CD4-positive, alpha-beta memory T cell (primary cell): ENCODE results near the gene YLPM1. TPM values are rescaled to one million over a fixed set of nuclear protein-coding genes. Genes with fewer than 3 reads are reported as not detected.
A peak's percentile ranks its signal among the peaks of the same experiment; 100 is the strongest.

Experiments
- CTCF ChIA-PET: fragments of 350-600 bp; sonication (Branson Sonifier 250); formaldehyde crosslinking; loops from one replicate; lab custom pipeline; 2021; ENCODE audit warnings: inconsistent platforms; ENCODE audit not compliant: partially characterized antibody; lab: Charles Lee
- POLR2A ChIA-PET: fragments of 350-600 bp; sonication (Branson Sonifier 250); formaldehyde crosslinking; loops from one replicate; lab custom pipeline; 2021; ENCODE audit not compliant: partially characterized antibody; lab: Charles Lee
- DNase-seq, 5 donors: peaks; one replicate each; pipeline versions ENCODE4 v3.0.0 to v3.0.0-alpha.2; 2020 to 2022; ENCODE audit warnings: mixed read lengths in 1 of 5
- H3K27ac ChIP-seq: one replicate; pipeline ENCODE4 v1.7.0; 2013; ENCODE audit warnings: low read depth, low read length
- H3K27me3 ChIP-seq: 2 replicates; pipeline ENCODE4 v1.7.0; 2013; ENCODE audit warnings: mild to moderate bottlenecking, low read length, moderate library complexity; ENCODE audit not compliant: insufficient read depth
- H3K36me3 ChIP-seq: 2 replicates; pipeline ENCODE4 v1.7.0; 2013; ENCODE audit warnings: mild to moderate bottlenecking, low read length, moderate library complexity; ENCODE audit not compliant: insufficient read depth
- H3K4me1 ChIP-seq: 2 replicates; pipeline ENCODE4 v1.7.0; 2013; ENCODE audit warnings: mild to moderate bottlenecking, low read length, moderate library complexity; ENCODE audit not compliant: insufficient read depth
- H3K4me3 ChIP-seq, 2 donors: one replicate each; pipeline ENCODE4 v1.7.0; 2013; ENCODE audit warnings: low read length in 2 of 2, mild to moderate bottlenecking in 1 of 2
- H3K9me3 ChIP-seq, 2 donors: one replicate each; pipeline ENCODE4 v1.7.0; 2013; ENCODE audit warnings: low read length in 2 of 2, control low read depth in 1 of 2; ENCODE audit not compliant: control insufficient read depth in 1 of 2
- H3K27ac Mint-ChIP-seq, 7 donors: one replicate each; pipeline ENCODE4 v1.8.0; 2020 to 2021; ENCODE audit warnings: mixed read lengths in 7 of 7, mild to moderate bottlenecking in 6 of 7, inconsistent platforms in 3 of 7, moderate library complexity in 3 of 7
- H3K27me3 Mint-ChIP-seq, 2 donors: one replicate each; pipeline ENCODE4 v1.8.0; 2020 to 2021; ENCODE audit warnings: mixed read lengths in 2 of 2
- H3K36me3 Mint-ChIP-seq, 2 donors: one replicate each; pipeline ENCODE4 v1.8.0; 2020 to 2021; ENCODE audit warnings: mixed read lengths in 2 of 2, inconsistent platforms in 1 of 2, mild to moderate bottlenecking in 1 of 2
- H3K4me1 Mint-ChIP-seq, 4 donors: one replicate each; pipeline ENCODE4 v1.8.0; 2020 to 2021; ENCODE audit warnings: mixed read lengths in 4 of 4, mild to moderate bottlenecking in 1 of 4
- H3K4me3 Mint-ChIP-seq, 8 donors: one replicate each; pipeline ENCODE4 v1.8.0; 2020 to 2021; ENCODE audit warnings: mixed read lengths in 8 of 8, mild to moderate bottlenecking in 7 of 8, moderate library complexity in 6 of 8, inconsistent platforms in 3 of 8
- H3K9me3 Mint-ChIP-seq, 8 donors: one replicate each; pipeline ENCODE4 v1.8.0; 2020 to 2021; ENCODE audit warnings: mixed read lengths in 8 of 8, mild to moderate bottlenecking in 5 of 8, inconsistent platforms in 3 of 8, moderate library complexity in 1 of 8
- intact Hi-C: fragments of 100-400 bp; cut with micrococcal nuclease; formaldehyde crosslinking; loops from one replicate; pipeline ENCODE4 v1.15.1; 2023
- polyA plus RNA-seq, 2 donors: library from polyadenylated mRNA; unstranded; fragments of 300-500 nt; fragmentation: Illumina TruSeq; gene quantifications; one replicate each; pipeline ENCODE4 v1.2.3, GENCODE V29; 2021
- total RNA-seq, 2 experiments: library from RNA; stranded (reverse); gene quantifications; one replicate each; pipeline ENCODE4 v1.2.3, GENCODE V29; 2021

Gene YLPM1
- total and polyA plus RNA-seq, 4 experiments from 2014 or later: 2.5 to 90.3 (median 52.3) TPM

GRCh38 chr14:74836251-74836960 lies 73.3 kb downstream of the YLPM1 start:
- Mint-ChIP-seq H3K36me3 (peaks cover 0 to 17% of the 10 kb centered on the region in 2 donors), H3K4me1 (peaks cover 48 to 76% (median 57%) of the 10 kb centered on the region in 4 donors), H3K4me3 (peak overlapping the region in 6 of 8 donors; percentile 14 to 78 (median 48)), H3K27me3 (no peaks in the 10 kb centered on the region), H3K9me3 (no peaks in the 10 kb centered on the region), H3K27ac (peak overlapping the region; percentile 67 to 99 (median 96))
- Histone ChIP-seq H3K4me3 (no peak overlapping the region), H3K27ac (peak overlapping the region; percentile 65), H3K9me3 (no peaks in the 10 kb centered on the region), H3K4me1 (peaks cover 71% of the 10 kb centered on the region), H3K36me3 (no peaks in the 10 kb centered on the region), H3K27me3 (no peaks in the 10 kb centered on the region)
- ChIA-PET POLR2A (interaction anchor here (0.8 to 2.0 kb wide), 7 partner anchors 10 to 339 kb away, joined by 3 to 9 read pairs (median 3); partner anchors contain the start of gene YLPM1), CTCF (interaction anchor here (1.0 to 5.2 kb wide), 4 partner anchors 12 to 71 kb away, joined by 3 to 39 read pairs (median 4); no protein-coding TSS in a partner anchor)
- intact Hi-C loops: no loop called here
- DNase-seq: no peak

GRCh38 chr14:74838166-74838565 lies 75.0 kb downstream of the YLPM1 start:
- POLR2A ChIA-PET: interaction anchor here (1.0 to 3.0 kb wide), 7 partner anchors 8 to 220 kb away, joined by 4 to 16 read pairs (median 5); partner anchors contain the start of genes DLST, PROX2 and YLPM1
- H3K27me3 ChIP-seq: no peaks in the 10 kb centered on the region
- intact Hi-C loops: loop anchor here (2.0 kb wide), 1 partner anchor 75 kb away; the partner anchor contains the start of gene YLPM1
- H3K4me3 ChIP-seq: no peak overlapping the region
- Mint-ChIP-seq H3K27ac (peak overlapping the region; percentile 89 to 99 (median 97)), H3K9me3 (no peaks in the 10 kb centered on the region), H3K4me1 (peaks cover 58 to 89% (median 69%) of the 10 kb centered on the region in 4 donors), H3K36me3 (peaks cover 0 to 15% of the 10 kb centered on the region in 2 donors), H3K4me3 (peak overlapping the region; percentile 76 to 91 (median 84)), H3K27me3 (no peaks in the 10 kb centered on the region)
- CTCF ChIA-PET: interaction anchor here (1.0 to 5.2 kb wide), 4 partner anchors 17 to 67 kb away, joined by 3 to 39 read pairs (median 9); no protein-coding TSS in a partner anchor
- peak in 4 of 5 donors; percentile 43 to 53 (median 46) for DNase-seq
- no peaks in the 10 kb centered on the region for H3K9me3 ChIP-seq
- no peaks in the 10 kb centered on the region for H3K36me3 ChIP-seq
- H3K4me1 ChIP-seq: peaks cover 82% of the 10 kb centered on the region
- peak overlapping the region; percentile 65 for H3K27ac ChIP-seq

- Histone ChIP-seq H3K4me1 (peaks cover 68% of the 10 kb centered on the region), H3K36me3 (no peaks in the 10 kb centered on the region), H3K27ac (no peak overlapping the region), H3K9me3 (no peaks in the 10 kb centered on the region), H3K27me3 (no peaks in the 10 kb centered on the region), H3K4me3 (no peak overlapping the region)
- Mint-ChIP-seq H3K9me3 (no peaks in the 10 kb centered on the region), H3K36me3 (peaks cover 0 to 5% of the 10 kb centered on the region in 2 donors), H3K4me3 (peak overlapping the region in 3 of 8 donors; percentile 0 to 73 (median 17)), H3K4me1 (peaks cover 48 to 70% (median 60%) of the 10 kb centered on the region in 4 donors), H3K27ac (peak overlapping the region; percentile 69 to 96 (median 87)), H3K27me3 (no peaks in the 10 kb centered on the region)
- CTCF ChIA-PET: interaction anchor here (0.9 to 5.2 kb wide), 4 partner anchors 13 to 224 kb away, joined by 3 to 39 read pairs (median 12); no protein-coding TSS in a partner anchor
- intact Hi-C loops: no loop called here
- DNase-seq: no peak
- POLR2A ChIA-PET: interaction anchor here (0.7 to 1.1 kb wide), 3 partner anchors 10 to 12 kb away, joined by 3 to 4 read pairs (median 3); no protein-coding TSS in a partner anchor
These were observed 77.5 kb downstream of the YLPM1 start for GRCh38 chr14:74840603-74841030.

- H3K9me3 ChIP-seq: no peaks in the 10 kb centered on the region
- intact Hi-C loops: no loop called here
- H3K36me3 ChIP-seq: no peaks in the 10 kb centered on the region
- ChIA-PET POLR2A (interaction anchor here (0.9 to 1.5 kb wide), 5 partner anchors 11 to 78 kb away, joined by 3 to 4 read pairs (median 4); partner anchors contain the start of gene YLPM1), CTCF (interaction anchor here (0.7 to 2.7 kb wide), 5 partner anchors 13 to 104 kb away, joined by 3 to 21 read pairs (median 4); no protein-coding TSS in a partner anchor)
- H3K9me3 Mint-ChIP-seq: no peaks in the 10 kb centered on the region
- H3K4me1 Mint-ChIP-seq: peaks cover 43 to 65% (median 53%) of the 10 kb centered on the region in 4 donors
- peaks cover 59% of the 10 kb centered on the region for H3K4me1 ChIP-seq
- H3K4me3 ChIP-seq: peak overlapping the region in 1 of 2 donors; percentile 22
- peak overlapping the region; percentile 14 for H3K27ac ChIP-seq
- peak overlapping the region; percentile 35 to 73 (median 59) for H3K4me3 Mint-ChIP-seq
- DNase-seq: peak in 4 of 5 donors; percentile 16 to 31 (median 28)
- no peaks in the 10 kb centered on the region for H3K27me3 ChIP-seq
- H3K27ac Mint-ChIP-seq: peak overlapping the region; percentile 85 to 96 (median 89)
- H3K36me3 Mint-ChIP-seq: peaks cover 0 to 3% of the 10 kb centered on the region in 2 donors
- no peaks in the 10 kb centered on the region for H3K27me3 Mint-ChIP-seq
These were observed 78.4 kb downstream of the YLPM1 start for GRCh38 chr14:74841230-74842207.

- POLR2A ChIA-PET: no interaction called here
- no peaks in the 10 kb centered on the region for H3K9me3 Mint-ChIP-seq
- no peak overlapping the region for H3K27ac ChIP-seq
These were observed 80.5 kb downstream of the YLPM1 start for GRCh38 chr14:74843653-74844052.

GRCh38 chr14:74846168-74846567 lies 83.1 kb downstream of the YLPM1 start:
- no peak overlapping the region for H3K27ac ChIP-seq
- POLR2A ChIA-PET: interaction anchor here (0.6 to 2.0 kb wide), 4 partner anchors 9 to 768 kb away, joined by 3 to 6 read pairs (median 5); partner anchors contain the start of gene DLST
- Mint-ChIP-seq H3K4me1 (peaks cover 13 to 24% (median 19%) of the 10 kb centered on the region in 4 donors), H3K9me3 (no peaks in the 10 kb centered on the region), H3K4me3 (no peak overlapping the region), H3K27ac (peak overlapping the region in 2 of 7 donors; percentile 1 to 25), H3K36me3 (no peaks in the 10 kb centered on the region), H3K27me3 (no peaks in the 10 kb centered on the region)
- H3K27me3 ChIP-seq: no peaks in the 10 kb centered on the region
- CTCF ChIA-PET: interaction anchor here (2.1 to 10.7 kb wide), 3 partner anchors 16 to 243 kb away, joined by 5 to 84 read pairs (median 6); no protein-coding TSS in a partner anchor
- peaks cover 14% of the 10 kb centered on the region for H3K4me1 ChIP-seq
- no peaks in the 10 kb centered on the region for H3K36me3 ChIP-seq
- DNase-seq: no peak
- no peaks in the 10 kb centered on the region for H3K9me3 ChIP-seq
- intact Hi-C loops: no loop called here
- no peak overlapping the region for H3K4me3 ChIP-seq

More at GRCh38 chr14:74843653-74844052, 80.5 kb downstream of the YLPM1 start:
- Histone ChIP-seq H3K4me1 (peaks cover 38% of the 10 kb centered on the region), H3K9me3 (no peaks in the 10 kb centered on the region), H3K36me3 (no peaks in the 10 kb centered on the region), H3K4me3 (no peak overlapping the region), H3K27me3 (no peaks in the 10 kb centered on the region)
- CTCF ChIA-PET: interaction anchor here (2.7 kb wide), 1 partner anchor 17 kb away, joined by 21 read pairs; no protein-coding TSS in a partner anchor
- Mint-ChIP-seq H3K4me3 (no peak overlapping the region), H3K36me3 (no peaks in the 10 kb centered on the region), H3K27me3 (no peaks in the 10 kb centered on the region), H3K27ac (peak overlapping the region in 4 of 7 donors; percentile 22 to 60 (median 36)), H3K4me1 (peaks cover 26 to 44% (median 33%) of the 10 kb centered on the region in 4 donors)
- intact Hi-C loops: no loop called here
- DNase-seq: no peak
